Astrocyte (in vitro differentiated cells and primary cell): Measurements from ENCODE around the gene BPIFA3.

Experiments
- EZH2 ChIP-seq: IDR thresholded peaks from 2 replicates; pipeline ENCODE4 v1.6.1; 2012; ENCODE audit warnings: mild to moderate bottlenecking, low read length, inconsistent platforms; ENCODE audit not compliant: insufficient read depth
- TF ChIP-seq, protein P1 (sequence below): IDR thresholded peaks from 2 replicates; pipeline ENCODE4 v1.5.1; 2011; ENCODE audit warnings: low read depth, mild to moderate bottlenecking, inconsistent platforms, low read length, moderate library complexity; ENCODE audit not compliant: insufficient read depth

DNA sequence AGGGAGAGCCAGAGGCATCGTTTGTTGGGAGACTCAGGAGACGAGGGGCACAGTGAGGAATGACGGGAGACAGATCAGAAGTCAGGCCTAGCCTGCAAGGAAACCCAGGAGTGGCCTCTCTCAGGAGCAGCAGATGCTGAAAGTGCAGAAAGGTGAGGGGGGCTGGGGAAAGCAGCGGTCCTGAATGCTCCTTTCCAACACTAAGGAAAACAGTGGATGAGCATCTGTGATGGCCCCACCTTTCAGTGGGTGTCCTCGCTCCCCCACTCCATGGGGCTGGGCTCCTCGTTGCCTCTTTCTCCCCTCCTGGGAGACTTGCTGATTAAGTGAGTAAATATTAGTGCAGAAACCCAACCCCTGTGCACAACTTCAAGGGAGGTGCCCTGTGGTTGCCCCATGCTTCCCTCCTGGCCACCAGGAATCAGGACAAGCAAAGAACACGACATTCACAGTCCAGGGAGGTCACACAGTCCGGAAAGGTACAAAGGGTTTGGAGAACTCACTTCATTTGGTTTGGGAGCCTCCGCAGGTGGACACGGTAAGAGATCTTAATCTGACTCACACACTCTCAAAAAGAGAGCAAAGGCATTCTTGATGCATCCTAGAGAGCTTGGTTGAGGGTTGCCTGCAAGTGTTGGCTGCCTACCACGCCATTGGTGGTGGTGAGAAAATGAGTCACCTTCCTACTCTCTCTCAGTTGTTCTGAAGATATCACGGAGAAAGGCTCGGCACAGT is 56.1 kb downstream of the BPIFA3 start:
- TF ChIP-seq, protein P1, sequence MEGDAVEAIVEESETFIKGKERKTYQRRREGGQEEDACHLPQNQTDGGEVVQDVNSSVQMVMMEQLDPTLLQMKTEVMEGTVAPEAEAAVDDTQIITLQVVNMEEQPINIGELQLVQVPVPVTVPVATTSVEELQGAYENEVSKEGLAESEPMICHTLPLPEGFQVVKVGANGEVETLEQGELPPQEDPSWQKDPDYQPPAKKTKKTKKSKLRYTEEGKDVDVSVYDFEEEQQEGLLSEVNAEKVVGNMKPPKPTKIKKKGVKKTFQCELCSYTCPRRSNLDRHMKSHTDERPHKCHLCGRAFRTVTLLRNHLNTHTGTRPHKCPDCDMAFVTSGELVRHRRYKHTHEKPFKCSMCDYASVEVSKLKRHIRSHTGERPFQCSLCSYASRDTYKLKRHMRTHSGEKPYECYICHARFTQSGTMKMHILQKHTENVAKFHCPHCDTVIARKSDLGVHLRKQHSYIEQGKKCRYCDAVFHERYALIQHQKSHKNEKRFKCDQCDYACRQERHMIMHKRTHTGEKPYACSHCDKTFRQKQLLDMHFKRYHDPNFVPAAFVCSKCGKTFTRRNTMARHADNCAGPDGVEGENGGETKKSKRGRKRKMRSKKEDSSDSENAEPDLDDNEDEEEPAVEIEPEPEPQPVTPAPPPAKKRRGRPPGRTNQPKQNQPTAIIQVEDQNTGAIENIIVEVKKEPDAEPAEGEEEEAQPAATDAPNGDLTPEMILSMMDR = no peak
- no peak for TF ChIP-seq EZH2
